ENCODE data around the gene QRFPR.

- TF ChIP-seq CTCF (IDR thresholded peaks at IDR 0.05 in 8 of 11, conservative IDR thresholded peaks at IDR 0.05 in 3 of 11) (no peak), POLR2A (IDR thresholded peaks at IDR 0.05) (no peak), POLR2AphosphoS5 (IDR thresholded peaks at IDR 0.05) (no peak)
These were observed 19.8 kb upstream of the QRFPR start for GRCh38 chr4:121400632-121401031.

All from spleen (tissue), 7 donors.